ENCODE results near the gene MMRN1. TPM values are rescaled to one million over a fixed set of nuclear protein-coding genes. Genes with fewer than 3 reads are reported as not detected.
"Not testable (repeated sequence)": the region's sequence is repeated elsewhere in the genome, so short reads cannot be mapped to it uniquely, and the experiment has no call there.

Gene MMRN1
- total and polyA plus RNA-seq, 2 donors, result 41.0 to 85.7 TPM

DNA sequence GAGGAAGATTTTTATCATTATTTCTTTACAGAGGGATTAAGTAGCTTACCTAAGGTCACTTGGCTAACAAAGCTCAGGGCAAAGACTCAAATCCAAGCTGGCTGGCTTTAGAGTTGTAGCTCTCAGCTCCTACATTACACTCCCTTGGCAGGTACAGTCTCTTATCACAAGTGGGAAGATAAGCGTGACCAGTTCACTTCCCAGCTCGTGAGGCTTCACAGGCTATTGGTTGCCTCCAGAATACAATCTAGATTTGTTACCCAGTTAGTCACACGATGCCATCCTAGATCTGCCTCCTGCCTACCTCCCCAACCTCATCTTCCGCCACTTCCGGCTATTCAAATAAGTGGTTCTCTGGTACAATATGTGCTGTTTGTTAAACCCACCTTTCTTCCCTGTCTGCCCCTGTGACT is 3.7 kb downstream of the MMRN1 start:
- no peak overlapping the region for H3K4me3 ChIP-seq (ENCODE audit: low read depth, low read length)
- WGBS, result 47% methylated on average over 5 of the region's 5 CpGs
- no peak for DNase-seq (ENCODE audit: extremely low spot score)

DNA sequence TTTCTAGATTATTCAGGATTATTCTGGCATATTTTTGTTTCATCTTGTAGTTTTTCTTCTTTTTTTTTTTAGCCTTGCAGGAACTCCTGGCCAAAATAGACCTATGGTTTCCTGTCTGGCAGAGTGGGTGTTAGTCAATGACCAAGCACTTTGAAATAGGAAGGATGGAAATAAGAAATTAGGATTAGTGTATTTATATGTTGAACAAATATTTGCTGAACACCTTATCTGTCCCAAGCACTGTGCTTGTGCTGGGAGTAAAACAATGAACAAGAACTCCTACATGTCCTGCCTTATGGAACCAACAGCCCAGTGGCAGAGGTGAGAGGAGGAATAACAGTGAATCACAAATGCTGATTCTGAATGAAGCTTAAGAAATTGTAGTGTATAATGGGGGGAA is 4.5 kb downstream of the MMRN1 start:
- H3K27ac ChIP-seq (ENCODE audit: low read depth), result no peak overlapping the region
- no peaks in the 10 kb centered on the region for H3K36me3 ChIP-seq (ENCODE audit: insufficient read depth)
- no peak for DNase-seq (ENCODE audit: extremely low spot score)
- no peaks in the 10 kb centered on the region for H3K4me1 ChIP-seq (ENCODE audit: insufficient read depth)
- no peak overlapping the region for H3K4me3 ChIP-seq (ENCODE audit: low read depth, low read length)

More for the DNA sequence above, 3.7 kb downstream of the MMRN1 start:
- Histone ChIP-seq H3K27ac (ENCODE audit: low read depth) (no peak overlapping the region), H3K4me1 (ENCODE audit: insufficient read depth) (no peaks in the 10 kb centered on the region), H3K36me3 (ENCODE audit: insufficient read depth) (no peaks in the 10 kb centered on the region)

DNA sequence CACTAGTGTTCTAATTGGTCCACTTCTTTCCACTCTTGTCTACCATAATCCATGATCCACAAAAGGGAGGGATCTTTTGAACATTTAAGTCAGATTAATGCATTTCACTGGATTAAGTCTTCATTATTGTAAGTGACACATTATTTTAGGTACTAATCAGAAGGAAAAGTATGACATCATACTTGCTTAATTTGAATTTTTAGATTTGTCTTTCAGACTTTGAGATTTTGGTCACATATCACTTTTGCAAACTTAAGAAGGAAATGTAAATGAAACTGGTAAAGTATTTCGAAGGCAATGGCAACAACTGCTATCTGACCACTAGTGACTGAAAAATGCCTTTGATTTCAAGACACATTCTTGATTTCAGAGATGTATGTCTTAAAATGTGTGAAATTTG is 5.2 kb downstream of the MMRN1 start:
- no peak for DNase-seq (ENCODE audit: extremely low spot score)
- Histone ChIP-seq H3K4me3 (ENCODE audit: low read depth, low read length) (no peak overlapping the region), H3K4me1 (ENCODE audit: insufficient read depth) (no peaks in the 10 kb centered on the region), H3K27ac (ENCODE audit: low read depth) (no peak overlapping the region), H3K36me3 (ENCODE audit: insufficient read depth) (no peaks in the 10 kb centered on the region)
- 67% methylated on average over 1 of the region's 1 CpG for WGBS

DNA sequence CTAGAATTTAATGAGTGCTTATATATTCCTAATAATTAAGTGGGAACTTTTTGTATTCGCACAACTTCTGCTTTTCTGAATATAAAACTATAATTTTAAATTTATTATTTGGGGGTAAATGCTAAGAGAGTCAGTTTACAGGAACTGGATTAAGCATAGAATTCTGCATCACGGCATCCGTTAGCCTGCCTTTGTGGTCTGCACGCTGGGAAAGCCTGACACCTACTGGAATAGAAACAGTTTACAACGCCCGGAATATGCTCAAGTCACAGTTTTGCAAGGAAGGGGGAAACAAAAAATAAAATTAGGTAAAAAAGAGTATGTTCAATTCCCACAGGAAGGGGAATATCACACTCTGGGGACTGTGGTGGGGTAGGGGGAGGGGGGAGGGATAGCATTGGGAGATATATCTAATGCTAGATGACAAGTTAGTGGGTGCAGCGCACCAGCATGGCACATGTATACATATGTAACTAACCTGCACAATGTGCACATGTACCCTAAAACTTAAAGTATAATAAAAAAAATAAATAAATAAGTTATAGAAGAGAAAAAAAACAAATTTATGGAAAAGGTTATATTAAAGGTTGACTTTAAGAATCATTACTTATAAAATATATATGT is 7.3 kb downstream of the MMRN1 start:
- H3K4me1 ChIP-seq (ENCODE audit: insufficient read depth); H3K27ac ChIP-seq (ENCODE audit: low read depth); DNase-seq (ENCODE audit: extremely low spot score); H3K36me3 ChIP-seq (ENCODE audit: insufficient read depth); H3K4me3 ChIP-seq (ENCODE audit: low read depth, low read length): not testable (repeated sequence)
- under 1% methylated on average over 6 of the region's 7 CpGs for WGBS

DNA sequence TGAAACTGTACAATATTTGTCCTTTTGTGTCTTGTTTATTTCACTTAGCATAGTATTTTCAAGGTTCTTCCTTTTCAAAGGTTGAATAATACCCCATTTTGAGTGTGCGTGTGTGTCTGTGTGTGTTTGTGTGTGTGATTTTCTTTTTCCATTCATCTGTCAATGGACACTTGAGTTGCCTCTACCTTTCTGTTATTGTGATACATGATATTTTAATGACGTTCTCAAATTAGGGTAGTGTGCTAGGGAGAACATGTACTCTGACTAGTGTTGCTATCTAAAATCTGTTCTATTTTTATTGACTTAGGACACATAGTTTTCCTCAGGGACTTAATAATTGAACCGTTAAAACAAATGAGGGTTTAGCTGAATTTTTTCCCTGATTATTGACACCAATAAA is 9.9 kb downstream of the MMRN1 start:
- Histone ChIP-seq H3K4me1 (ENCODE audit: insufficient read depth) (no peaks in the 10 kb centered on the region), H3K4me3 (ENCODE audit: low read depth, low read length) (no peak overlapping the region), H3K27ac (ENCODE audit: low read depth) (no peak overlapping the region), H3K36me3 (ENCODE audit: insufficient read depth) (no peaks in the 10 kb centered on the region)
- DNase-seq (ENCODE audit: extremely low spot score), result no peak
- WGBS, result 67% methylated on average over 3 of the region's 3 CpGs

DNA sequence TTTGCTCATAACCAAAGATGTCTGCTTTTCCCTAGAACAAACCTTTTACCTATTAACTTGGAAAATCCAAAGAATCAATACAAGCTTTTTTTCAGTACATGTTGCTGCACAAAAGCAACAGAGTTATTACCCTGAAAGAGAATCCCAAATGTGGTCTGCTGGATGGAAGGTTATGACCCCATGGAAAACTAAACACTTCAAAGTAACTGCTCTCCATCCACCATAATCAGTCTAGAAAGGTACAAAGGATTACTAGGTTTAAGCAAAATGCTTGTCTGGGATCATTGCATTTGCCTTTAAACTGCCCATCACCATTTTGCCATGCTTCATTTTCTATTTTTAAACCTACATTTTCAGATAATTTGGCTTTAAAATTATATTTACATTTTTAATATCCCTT is 11.7 kb downstream of the MMRN1 start:
- DNase-seq (ENCODE audit: extremely low spot score), result no peak
- Histone ChIP-seq H3K27ac (ENCODE audit: low read depth) (no peak overlapping the region), H3K4me3 (ENCODE audit: low read depth, low read length) (no peak overlapping the region), H3K36me3 (ENCODE audit: insufficient read depth) (no peaks in the 10 kb centered on the region), H3K4me1 (ENCODE audit: insufficient read depth) (no peaks in the 10 kb centered on the region)

DNA sequence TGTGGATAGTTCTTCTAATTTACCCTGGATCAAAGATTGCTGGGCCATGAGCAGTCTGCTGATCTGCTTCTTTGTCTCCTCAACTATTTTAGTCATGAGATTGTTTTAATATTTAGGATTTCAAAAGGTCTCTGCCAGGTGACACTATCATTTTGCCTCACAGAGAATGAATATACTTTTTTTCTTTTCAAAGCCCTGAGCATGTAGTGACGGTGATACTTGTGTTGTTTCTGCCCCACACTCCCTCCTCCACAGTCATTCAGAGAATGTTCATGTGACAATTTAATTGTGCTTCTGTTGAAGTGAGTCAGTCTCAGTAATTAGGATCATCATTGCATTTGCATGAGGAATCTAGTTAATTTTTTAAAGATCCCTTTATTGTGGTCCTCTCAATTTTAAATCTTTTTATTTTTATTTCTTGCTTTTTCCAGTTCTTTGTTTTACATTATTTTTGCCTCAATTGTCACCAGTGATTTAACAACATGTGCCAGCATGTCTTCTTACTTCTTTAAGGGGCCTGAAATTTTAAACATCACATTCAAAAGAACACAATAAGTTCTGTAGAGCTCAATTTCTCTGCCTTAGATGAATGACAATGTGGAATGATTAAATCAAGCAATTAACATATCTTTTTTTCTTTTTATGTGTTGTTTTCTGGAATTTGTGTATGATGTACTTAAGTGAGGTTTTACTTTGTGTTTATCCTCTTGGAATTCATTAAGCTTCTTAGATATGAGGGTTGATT is 12.3 kb downstream of the MMRN1 start:
- Histone ChIP-seq H3K27ac (ENCODE audit: low read depth) (no peak overlapping the region), H3K4me3 (ENCODE audit: low read depth, low read length) (no peak overlapping the region), H3K4me1 (ENCODE audit: insufficient read depth) (no peaks in the 10 kb centered on the region), H3K36me3 (ENCODE audit: insufficient read depth) (no peaks in the 10 kb centered on the region)
- 64% methylated on average over 1 of the region's 1 CpG for WGBS
- no peak for DNase-seq (ENCODE audit: extremely low spot score)

DNA sequence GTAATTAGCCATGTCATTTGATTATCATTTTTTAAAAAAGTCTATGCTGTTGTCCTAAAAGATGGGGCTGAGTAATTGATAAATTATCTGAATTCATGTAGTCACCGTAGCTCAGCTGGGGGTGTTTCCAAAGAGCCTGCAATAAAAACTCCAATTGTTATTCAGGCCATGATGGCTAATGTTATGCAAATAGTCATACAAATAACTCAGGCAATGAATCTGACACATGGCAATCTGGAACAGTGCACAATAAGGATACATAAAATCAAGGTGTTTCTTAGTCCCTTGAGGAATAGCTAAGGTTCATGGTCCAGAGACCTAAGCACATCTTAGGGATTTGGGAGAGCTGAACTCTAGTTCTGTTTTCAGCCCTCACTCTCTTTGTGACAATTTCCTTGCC is 15.2 kb downstream of the MMRN1 start:
- WGBS, result 87% methylated on average over 1 of the region's 1 CpG

DNA sequence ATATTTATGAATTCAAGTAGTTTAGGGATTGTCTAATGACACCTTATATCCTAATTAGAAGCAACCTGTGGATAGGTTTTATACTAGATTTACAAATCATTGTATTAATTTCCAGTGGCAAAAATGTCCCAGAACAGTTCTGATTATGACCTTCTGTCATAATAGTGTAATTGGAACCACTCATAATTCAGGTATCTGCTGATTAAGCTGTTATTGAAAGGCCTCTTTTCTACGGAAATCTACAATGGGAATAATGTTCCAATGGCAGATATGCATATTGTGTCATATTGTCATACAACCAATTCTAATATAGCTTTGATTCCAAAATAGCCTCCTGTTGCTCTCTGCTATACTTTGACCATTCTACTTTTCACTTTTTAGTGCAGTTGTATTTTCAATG is 19.0 kb downstream of the MMRN1 start:
- Histone ChIP-seq H3K4me1 (ENCODE audit: insufficient read depth) (no peaks in the 10 kb centered on the region), H3K36me3 (ENCODE audit: insufficient read depth) (no peaks in the 10 kb centered on the region), H3K4me3 (ENCODE audit: low read depth, low read length) (no peak overlapping the region), H3K27ac (ENCODE audit: low read depth) (no peak overlapping the region)
- 76% methylated on average over 1 of the region's 1 CpG for WGBS
- no peak for DNase-seq (ENCODE audit: extremely low spot score)

More for the DNA sequence above, 15.2 kb downstream of the MMRN1 start:
- Histone ChIP-seq H3K36me3 (ENCODE audit: insufficient read depth) (no peaks in the 10 kb centered on the region), H3K4me1 (ENCODE audit: insufficient read depth) (no peaks in the 10 kb centered on the region), H3K27ac (ENCODE audit: low read depth) (no peak overlapping the region), H3K4me3 (ENCODE audit: low read depth, low read length) (no peak overlapping the region)
- DNase-seq (ENCODE audit: extremely low spot score), result no peak

DNA sequence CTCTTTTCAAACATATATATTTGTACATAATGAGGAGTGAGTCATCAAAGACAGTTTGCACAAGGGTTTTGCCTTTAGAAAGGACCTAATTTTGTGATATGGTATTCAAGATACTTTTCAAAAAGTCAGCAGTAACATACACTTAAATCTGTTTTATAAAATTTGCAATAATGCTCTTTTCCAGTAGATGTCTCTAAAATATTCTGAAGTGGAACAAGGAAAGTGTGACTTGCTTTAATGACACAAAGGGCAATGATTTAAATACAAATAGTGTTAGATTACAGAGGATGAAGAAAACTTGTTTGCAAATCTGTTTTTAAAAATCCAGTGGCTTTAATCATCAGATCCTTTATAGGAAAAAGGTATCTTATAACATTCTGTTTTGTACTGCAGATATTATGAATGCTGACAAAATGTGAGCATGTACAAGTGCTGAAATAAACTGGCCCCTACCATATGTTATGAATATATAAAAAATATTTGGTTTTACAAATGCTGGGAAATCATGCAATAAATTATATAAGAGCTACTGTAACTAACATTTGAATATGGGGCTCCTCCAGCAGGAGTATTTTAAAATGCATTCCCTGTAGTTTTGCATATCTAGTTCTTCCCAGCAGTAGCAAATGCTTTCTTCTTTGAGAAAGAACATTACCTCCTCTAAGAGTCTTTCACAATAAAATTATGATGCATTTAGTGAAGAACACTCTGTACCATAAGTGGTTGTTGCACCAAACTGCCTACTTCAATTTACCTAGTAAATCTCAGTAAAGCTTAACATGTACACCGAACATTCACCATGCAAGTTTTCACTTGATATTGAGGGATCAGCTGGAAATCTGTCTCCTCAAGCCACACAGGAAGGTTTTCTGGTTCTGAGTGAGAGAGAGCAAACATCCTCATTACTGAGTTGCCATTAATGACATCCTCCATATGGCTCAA is 20.2 kb downstream of the MMRN1 start:
- 52% methylated on average over 1 of the region's 1 CpG for WGBS
- Histone ChIP-seq H3K4me1 (ENCODE audit: insufficient read depth) (no peaks in the 10 kb centered on the region), H3K36me3 (ENCODE audit: insufficient read depth) (no peaks in the 10 kb centered on the region), H3K4me3 (ENCODE audit: low read depth, low read length) (no peak overlapping the region), H3K27ac (ENCODE audit: low read depth) (no peak overlapping the region)
- no peak for DNase-seq (ENCODE audit: extremely low spot score)

DNA sequence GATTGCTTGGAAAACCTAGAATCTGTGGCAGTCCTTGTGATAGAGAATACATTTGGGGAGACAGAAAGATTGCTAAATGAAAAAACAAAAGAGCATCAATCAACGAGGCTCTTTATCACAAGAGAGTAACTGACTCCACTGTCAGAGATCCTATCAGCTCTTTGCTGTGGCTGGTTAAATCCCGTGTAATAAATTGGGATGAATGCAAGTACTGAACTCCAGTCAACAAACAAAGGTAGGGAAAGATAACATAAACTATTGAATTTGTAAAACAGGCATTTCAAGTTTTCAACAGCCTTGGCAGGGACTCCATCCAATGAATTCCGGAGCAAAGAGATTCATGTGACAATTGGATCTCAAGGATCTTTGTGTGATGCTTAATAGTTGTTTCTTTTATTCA is 21.3 kb downstream of the MMRN1 start:
- WGBS, result 21% methylated on average over 3 of the region's 3 CpGs
- Histone ChIP-seq H3K4me3 (ENCODE audit: low read depth, low read length) (no peak overlapping the region), H3K4me1 (ENCODE audit: insufficient read depth) (no peaks in the 10 kb centered on the region), H3K27ac (ENCODE audit: low read depth) (no peak overlapping the region), H3K36me3 (ENCODE audit: insufficient read depth) (no peaks in the 10 kb centered on the region)
- no peak for DNase-seq (ENCODE audit: extremely low spot score)

DNA sequence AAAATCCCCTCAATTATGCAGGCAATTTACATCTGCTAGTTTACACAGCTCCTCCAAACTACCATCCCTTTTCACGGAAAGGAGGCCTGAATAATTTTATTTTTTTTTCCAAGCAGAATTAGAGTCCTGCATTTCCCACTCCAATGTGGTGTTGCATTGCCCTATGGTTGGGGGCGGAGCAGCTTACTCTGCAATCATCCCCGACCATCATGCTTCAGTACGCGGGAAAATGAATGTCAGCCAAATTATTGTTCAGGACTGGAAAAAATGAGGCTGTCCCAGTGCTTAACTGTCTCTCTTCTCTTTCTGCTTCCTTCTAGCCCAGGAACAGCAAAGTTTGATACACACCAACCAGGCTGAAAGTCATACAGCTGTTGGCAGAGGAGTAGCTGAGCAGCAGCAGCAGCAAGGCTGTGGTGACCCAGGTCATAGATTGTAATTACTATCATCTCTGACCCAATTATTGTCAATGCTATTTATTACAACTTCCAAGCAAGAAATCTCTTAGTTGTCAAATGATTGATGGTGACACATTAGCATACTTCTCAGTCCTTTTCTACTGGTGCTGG is 28.3 kb downstream of the MMRN1 start:
- Histone ChIP-seq H3K36me3 (ENCODE audit: insufficient read depth) (no peaks in the 10 kb centered on the region), H3K27ac (ENCODE audit: low read depth) (no peak overlapping the region), H3K4me3 (ENCODE audit: low read depth, low read length) (no peak overlapping the region), H3K4me1 (ENCODE audit: insufficient read depth) (no peaks in the 10 kb centered on the region)
- no peak for DNase-seq (ENCODE audit: extremely low spot score)
- 69% methylated on average over 5 of the region's 5 CpGs for WGBS

DNA sequence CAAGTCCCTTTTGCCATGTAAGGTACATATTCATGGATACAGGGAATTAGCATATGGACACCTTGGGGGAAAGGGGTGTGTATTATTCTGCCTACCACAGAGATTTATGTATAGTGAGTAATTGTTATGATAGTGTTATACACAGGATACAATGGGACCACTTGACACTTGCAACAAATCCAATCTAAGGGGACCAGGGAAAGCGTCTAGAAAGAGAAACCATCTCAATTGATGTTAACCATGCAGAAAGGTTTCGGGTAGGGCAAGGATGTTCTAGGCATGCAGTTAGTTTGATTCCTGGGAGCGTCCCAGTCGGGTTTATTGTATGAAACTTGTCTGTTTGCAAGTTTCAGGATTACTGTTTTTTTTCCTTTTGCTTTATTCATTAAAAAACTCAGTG is 34.2 kb downstream of the MMRN1 start:
- Histone ChIP-seq H3K36me3 (ENCODE audit: insufficient read depth) (no peaks in the 10 kb centered on the region), H3K27ac (ENCODE audit: low read depth) (no peak overlapping the region), H3K4me3 (ENCODE audit: low read depth, low read length) (no peak overlapping the region), H3K4me1 (ENCODE audit: insufficient read depth) (no peaks in the 10 kb centered on the region)
- DNase-seq (ENCODE audit: extremely low spot score), result no peak
- 83% methylated on average over 4 of the region's 4 CpGs for WGBS
